HG02943 (cell line): ENCODE results near the gene GALK1.
A peak's percentile ranks its signal among the peaks of the same experiment; 100 is the strongest.
"Not testable (repeated sequence)": the region's sequence is repeated elsewhere in the genome, so short reads cannot be mapped to it uniquely, and the experiment has no call there.

Experiments
- ATAC-seq: cut with Tn5 transposase; IDR thresholded peaks from one replicate; pipeline ENCODE4 v1.9.1; 2021; ENCODE audit warnings: mild to moderate bottlenecking, low read depth, moderate library complexity; ENCODE audit not compliant: unreplicated experiment

The GALK1 gene

DNA sequence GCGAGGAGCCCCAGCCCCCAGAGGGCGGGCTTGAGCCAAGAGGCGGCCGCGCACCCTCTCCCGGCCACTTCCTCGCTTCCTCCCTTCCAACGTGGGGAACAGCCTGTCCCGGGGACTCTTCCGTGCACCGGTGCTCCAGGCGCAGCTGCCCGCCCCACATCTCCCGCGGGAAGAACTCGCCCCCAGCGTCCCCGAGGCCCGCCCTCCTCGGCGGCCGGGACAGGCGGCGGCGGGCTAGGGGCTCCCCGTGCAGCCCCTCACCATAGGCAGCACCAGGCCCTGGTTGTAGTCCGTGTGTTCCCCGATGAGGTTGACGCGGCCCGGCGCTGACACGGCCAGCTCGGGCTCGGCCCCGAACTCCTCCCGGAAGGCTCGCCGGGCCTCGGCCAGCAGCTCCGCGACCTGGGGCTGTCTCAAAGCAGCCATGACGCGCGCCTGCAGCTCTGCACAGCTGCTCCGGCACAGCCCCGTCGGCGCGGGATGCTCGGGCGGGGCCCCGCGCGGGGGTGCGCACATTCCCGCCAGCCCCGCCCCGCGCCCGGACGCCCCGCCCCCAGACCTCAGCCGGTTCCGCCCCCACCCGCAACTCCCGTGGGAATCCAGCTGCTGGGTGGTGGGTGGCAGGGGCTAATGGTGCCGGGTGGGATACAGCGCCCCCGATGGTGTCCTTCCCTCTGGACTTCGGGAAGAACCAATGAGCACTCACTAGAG, at the start of gene GALK1:
TSS of gene GALK1 (minus strand) at position 482 of the 711 bp plus-strand sequence. CDS start at position 426, 56 bp downstream.
- peak; percentile 57 for ATAC-seq

DNA sequence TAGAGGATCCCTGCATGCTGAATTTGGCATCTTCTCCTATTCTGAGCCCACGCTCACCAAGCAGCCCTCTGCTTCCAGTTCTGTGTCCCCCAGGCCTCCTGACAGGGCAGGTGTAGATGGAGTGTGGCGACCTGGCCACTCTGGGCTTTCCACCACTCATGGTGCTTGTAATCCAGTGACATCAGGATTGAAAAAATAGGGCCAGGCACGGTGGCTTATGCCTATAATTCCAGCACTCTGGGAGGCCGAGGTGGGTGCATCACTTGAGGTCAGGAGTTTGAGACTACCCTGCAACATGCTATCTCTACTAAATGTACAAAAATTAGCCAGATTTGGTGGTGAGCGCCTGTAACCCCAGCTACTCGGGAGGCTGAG, 49.0 kb upstream of the GALK1 start:
- no peak for ATAC-seq

DNA sequence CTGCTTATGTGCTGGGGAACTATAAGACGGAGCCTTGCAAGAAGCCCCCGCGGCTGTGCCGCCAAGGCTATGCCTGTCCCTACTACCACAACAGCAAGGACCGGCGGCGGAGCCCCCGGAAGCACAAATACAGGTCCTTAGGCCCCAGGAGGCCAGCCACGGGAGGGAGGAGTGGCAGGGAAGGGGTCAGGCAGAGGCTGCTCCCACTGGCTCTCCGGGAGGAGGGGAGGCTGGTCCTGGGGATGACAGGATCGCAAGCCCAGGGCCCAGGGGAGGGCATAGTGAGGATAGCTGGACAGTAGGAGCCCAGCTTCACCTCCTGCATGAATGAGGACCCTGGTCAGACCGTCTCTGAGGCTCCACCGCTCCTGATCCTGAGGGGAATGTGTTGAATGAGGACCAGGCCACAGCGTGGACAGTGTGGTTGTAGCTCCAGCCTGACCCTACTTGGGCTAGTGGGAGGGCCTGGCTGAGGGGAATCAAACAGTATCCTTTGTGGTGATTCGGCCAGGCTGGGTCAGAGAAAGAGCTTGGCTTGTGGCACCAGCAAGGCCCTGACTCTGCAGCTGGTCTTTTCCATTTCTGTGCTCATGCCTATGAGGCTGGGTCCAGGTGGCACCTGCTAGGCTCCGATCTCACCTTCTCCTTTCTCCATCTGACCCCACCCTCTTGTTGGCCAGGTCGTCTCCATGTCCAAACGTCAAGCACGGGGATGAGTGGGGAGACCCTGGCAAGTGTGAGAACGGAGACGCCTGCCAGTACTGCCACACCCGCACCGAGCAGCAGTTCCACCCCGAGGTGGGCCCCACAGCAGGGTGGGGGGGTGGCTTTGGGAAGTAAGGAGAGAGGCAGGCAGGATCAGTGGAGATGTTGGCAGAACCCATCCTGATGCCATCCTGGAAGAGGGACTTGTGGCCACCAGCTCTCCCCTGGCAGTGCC, 48.4 kb upstream of the GALK1 start:
- ATAC-seq = no peak

DNA sequence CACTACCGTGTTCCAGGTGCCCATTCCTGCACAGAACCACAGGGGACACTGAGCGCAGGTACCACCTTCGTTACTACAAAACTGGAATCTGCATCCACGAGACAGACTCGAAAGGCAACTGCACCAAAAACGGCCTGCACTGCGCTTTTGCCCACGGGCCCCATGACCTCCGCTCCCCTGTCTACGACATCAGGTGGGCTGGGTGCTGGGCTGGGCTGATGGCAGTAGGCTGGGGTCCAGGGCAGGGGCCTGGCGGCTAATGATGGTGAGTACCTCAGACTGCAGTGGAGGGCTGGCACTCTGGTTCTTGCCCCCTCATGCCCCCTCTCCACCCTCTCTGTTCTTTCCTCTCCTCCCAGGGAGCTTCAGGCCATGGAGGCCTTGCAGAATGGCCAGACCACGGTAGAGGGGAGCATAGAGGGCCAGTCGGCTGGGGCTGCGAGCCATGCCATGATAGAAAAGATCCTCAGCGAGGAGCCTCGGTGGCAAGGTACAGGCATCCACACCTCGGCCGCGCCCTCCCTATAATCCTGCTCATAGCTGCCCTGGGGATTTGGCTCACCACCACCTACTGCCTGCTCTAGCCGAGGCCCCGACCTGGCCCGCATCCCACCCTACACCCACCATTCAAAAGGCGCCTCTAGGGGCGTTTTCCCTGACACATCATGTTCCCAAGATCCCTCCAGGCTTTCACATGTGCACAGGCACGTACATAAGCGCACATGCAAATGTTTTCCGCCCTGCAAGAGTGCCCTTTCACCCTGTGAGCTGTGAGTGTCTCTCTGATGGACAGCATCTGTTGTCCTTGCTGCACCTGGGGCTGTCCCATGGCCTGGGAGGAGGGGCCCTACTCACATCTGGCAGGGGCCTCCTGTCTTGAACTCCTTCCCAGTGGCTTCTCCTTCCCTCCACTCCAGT, 47.4 kb upstream of the GALK1 start:
- no peak for ATAC-seq

DNA sequence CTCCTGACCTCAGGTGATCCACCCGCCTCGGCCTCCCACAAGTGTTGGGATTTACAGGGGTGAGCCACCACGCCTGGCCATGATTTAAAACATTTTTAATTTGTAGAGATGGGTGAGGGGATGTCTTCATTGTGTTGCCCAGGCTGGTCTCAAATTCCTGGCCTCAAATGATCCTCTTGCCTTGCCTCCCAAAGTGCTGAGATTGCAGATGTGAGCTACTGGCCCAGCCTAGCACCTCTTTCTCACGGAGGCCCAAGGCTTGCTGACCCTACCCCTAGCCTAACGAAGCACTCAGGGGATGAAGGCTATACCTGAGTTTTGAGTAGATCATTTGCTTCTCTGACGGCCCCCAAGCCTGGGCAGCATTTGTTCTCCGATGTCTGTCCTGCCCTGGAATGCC, 46.2 kb upstream of the GALK1 start:
- no peak for ATAC-seq

DNA sequence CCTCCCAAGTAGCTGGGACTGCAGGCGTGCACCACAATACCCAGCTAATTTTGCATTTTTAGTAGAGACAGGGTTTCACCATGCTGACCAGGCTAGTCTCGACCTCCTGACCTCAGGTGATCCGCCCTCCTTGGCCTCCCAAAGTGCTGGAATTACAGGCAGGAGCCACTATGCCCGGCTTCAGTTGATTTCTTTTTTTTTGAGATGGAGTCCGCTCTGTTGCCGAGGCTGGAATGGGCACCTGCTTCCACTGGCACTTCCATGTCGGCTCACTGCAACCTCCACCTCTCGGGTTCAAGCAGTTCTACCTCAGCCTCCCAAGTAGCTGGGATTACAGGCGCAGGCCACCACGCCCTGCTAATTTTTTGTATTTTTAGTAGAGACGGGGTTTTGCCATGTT, 45.8 kb upstream of the GALK1 start:
- not testable (repeated sequence) for ATAC-seq

DNA sequence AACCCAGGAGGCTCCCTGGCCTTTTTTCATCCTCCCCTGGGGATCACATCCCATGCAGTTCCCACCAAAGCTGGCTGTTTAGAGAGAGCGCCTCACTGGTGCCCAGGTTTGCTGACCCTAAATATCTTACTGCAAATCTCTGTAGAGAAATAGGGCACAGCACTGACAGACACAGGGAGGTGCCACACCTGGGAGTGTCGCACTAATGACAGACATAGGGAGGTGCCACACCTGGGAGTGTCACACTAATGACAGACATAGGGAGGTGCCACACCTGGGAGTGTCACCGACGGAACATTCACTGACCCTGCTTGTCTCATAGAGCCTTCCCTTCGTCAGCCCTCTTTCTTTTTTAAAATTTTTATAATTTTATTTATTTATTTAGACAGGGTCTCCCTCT, 45.2 kb upstream of the GALK1 start:
- no peak for ATAC-seq

DNA sequence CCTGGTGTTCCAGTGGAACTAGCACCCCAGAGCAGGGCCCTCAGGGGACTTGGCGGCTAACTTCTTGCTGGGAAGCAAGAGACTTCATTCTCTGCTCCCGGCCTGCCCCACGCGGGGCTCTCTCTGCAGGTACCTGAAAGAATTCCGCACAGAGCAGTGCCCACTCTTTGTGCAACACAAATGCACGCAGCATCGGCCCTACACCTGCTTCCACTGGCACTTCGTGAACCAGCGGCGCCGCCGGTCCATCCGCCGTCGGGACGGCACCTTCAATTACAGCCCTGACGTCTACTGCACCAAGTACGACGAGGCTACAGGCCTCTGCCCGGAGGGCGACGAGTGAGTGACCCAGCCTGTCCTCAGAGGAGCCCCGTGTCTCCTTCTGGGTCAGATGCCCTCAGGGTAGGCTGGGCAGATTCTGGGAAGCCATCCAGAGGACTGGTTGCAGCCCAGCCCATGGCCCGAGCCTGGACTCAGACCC, 44.7 kb upstream of the GALK1 start:
- ATAC-seq = no peak

DNA sequence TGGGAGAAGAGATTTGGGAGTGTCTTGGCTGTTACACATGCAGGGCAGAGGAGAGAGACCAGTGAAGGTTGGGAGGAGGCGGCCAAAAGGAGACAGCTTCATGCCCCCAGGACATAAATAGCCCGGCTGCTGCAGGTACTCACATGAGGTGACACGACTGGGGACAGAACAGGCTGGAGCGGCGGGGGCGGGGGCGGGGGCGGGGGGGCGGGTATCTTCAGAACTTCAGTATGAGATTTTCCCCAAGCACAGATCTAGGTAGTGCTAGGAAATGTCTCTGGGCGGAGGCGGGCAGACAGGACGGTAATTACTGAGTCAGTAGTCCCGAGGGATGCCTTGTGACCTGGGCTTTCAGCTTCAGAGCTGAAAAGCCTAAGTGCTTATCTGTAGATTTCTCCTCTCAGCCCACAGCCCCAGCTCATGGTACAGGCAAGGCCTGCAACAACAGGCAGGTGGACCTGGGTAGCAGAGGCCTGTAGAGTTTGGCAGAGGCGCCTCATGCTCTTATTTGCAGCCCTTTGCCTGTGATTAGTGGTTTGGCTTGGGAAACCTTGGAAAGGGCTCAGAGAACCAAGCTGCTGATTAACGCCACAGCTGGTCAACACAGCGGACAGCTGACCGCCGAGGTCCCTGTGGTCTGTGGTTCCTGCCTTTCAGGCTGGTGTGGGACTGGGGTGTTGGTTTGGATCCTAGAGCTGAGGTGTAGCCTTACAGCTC, 44.1 kb upstream of the GALK1 start:
- ATAC-seq = no peak

DNA sequence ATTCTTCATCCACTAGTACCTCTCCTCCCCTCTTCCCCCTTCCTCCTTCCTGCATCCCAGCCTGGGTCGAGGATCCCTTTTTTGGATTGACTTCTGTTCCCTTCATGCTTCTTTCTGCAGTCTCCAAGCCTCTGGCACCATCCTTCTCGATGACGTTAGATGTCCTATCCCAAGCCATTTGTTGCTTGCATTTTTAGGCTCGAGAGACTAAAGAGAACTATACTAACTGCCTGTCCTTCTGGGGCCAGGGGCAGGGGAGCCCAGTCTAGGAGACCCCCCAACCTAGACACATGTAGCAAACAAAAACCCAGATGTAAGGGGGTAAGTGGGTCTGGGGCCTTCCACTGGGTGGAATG, 43.5 kb upstream of the GALK1 start:
- ATAC-seq = no peak

DNA sequence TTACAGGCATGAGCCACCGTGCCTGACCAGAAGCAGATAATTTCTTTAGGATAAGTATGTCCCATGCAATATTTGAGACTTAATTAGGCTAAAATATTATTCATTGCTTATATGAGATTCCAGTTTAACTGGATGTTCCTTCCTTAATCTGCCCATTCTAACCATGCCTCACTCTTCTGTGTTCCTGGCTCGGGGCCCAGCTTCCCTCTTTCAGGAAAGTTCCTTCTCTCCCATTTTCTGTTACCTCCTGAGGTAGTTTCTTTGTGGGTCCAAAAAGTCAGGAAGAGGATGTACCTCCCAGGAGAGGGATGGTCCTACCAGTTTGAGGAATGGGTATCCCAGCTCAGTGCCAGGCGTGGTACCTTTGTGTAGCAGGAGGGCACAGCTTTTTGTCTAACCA, 42.9 kb upstream of the GALK1 start:
- no peak for ATAC-seq

DNA sequence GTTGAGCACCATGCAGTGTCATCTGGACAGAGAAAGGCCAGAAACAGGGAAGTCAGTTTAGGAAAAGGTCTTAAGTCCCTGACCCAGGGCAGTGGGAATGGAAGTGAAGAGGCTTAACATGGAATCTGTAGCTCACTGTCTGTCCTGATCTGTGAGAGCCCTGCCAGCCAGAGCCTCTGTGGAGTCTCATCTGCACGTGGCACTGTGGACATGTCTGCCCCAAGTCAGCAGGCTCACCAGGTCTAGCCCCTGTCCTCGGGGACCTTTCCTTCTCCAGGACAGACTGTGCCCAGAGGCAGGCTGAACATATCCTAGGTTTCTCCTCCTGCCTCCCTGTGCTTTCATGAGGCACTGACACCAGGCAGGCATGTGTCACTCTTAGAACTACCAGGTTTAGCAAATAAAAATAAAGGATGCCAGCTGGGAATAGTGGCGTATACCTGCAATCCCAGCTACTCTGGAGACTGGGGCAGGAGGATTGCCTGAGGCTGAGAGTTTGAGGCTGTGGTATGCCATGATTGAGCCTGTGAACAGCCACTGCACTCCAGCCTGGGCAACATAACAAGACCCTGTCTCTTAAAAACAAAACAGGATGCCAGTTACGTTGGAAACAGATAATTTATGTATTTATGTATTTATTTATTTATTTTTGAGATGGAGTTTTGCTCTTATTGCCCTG, 42.0 kb upstream of the GALK1 start:
- no peak for ATAC-seq

DNA sequence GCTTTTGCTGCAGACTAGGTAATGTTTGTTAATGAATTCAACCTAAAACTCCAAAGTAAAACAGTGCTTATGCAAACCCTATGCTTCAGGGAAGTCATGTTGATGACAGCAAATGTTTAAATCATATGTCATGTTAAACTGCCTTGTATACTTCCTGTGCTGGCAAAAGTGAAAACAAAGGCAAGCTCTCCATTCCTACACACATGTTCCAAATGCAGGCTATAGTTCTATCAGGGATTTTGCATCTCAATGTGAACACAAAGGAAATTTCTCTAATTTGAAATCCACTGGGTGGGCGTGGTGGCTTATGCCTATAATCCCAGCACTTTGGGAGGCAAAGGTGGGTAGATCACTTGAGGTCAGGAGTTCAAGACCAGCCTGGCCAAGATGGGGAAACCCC, 38.9 kb upstream of the GALK1 start:
- ATAC-seq = no peak

DNA sequence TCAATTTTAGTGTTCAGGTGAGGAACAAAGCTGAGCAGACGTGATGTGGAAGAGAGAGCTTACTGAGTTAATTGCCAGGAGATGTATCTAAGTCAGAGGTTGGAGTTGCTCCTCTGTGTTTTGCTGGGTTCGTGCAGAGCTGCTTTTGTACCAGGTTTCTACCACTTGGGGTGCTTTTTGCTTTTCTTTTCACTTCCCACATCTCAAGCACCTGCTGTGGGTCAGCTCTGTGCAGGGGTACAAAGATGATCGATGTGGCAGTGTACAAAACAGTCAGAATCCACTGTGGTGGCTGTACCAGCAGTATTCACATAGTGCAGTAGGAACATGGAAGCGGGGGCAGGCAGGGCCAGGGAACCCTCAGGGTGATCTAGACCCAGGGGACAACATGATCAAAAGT, 34.4 kb upstream of the GALK1 start:
- ATAC-seq = no peak

DNA sequence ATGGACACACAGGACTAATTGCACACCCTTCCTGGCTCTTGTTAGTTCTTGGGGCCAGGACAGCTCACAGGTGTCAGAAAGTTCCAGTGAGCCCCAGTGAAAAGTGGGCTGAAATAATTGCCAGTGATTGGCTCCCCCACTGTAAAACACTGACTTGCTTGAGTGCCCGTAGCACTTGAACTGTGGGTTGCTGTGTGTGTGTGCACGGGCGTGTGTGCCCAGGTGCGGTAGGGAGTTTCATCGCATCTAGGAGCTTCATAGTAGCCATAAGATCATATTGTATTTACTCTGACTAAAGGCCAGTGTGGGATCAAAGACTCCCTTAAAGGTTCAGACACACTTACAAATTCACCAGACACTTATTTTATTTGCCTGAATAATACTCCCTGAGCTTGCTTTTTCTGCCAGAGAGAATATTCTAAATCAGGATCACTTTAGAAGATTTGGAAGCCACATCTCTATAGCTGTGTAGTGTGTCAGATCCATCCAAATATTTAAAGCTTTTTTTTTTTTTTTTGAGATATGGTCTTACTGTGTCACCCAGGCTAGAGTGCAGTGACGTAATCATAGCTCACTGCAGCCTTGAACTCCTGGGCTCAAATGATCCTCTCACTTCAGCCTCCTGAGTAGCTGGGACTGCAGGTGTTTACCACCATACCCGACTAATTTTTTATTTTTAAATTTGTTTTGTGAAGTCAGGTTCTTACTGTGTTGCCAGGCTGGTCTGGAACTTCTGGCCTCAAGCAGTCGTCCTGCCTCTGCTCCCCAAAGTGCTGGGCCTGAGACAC, 31.0 kb upstream of the GALK1 start:
- no peak for ATAC-seq

DNA sequence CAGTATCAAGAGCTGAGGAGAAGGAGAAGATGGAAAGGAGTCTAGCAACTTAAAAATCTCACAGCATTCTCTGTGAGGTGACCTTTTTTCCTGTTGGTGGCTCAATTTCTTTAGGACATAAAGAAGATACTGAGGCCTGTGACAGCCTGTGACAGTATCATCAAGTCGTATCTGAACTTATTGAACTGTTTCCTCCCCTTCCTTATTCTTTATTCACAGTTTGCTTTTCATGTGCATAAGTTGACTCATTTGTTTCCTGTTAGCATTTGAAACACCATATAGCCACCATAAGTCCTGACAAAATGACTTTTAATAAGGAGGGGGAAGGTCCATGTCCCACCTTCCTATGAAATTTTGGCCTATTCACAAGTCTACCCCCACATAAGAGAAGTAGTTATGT, 28.5 kb upstream of the GALK1 start:
- no peak for ATAC-seq

DNA sequence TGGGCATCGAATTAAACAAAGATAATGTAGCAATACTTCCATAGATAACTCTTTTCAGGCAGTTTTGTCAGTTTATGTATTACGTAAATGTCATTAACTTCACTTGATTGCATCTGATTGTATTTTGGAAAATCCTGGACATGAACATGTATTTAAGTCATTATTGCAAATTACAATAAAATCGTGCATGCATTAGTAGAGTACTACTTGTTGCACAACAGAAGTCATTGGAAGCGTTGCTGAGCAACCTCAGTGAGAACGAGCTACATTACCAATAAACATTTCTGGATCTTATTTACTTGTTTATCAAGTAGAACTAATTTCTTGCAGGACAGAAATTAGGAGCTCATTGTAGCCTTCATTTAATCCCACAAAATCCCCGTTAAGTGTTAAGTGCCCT, 26.3 kb upstream of the GALK1 start:
- ATAC-seq = no peak

DNA sequence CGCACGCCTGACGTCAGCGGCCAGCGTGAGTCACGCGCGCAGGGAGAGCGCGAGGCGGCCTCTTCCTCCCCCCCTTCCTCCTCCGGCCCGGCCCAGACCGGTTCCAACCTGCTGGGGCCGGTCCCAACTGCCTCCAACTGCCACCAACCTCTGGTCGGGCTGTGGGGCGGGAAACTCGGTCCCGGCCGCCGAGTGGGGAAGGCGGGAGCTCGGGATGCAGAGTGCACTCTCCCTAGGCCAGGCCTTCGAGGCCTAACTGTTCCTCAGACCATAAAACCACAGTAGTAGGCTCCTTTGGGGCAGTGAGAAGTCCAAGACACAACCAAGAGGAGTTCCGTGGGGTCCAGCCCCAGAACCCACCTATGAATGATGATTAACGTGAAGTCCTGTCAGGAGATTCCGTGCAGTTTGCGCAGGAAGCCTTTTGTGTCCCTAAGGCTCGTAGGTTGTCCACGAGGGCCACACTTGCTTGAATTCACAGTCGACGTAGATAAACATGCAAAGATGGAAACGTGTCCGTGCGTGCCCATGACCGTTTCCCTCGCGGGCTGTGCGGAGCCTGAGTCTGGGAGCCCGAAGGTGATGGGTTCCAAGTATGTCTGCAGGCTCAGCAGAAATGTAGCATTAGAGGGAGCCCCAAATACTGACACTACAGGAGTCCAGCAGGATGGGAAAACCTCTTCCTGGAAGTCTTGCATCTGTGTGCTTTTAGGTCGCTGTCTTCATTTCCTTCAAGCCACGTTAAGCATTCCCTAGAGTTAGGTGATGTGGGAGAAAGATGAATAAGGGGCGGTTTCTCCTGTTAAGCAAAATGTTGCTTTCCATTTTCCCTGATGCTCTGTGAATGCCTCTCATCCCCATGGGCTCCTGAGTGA, 20.3 kb upstream of the GALK1 start:
- peak; percentile 38 for ATAC-seq
